Nucleus accumbens (tissue), 56 donors: ENCODE measurements around the gene PDE4D.
A peak's percentile ranks its signal among the peaks of the same experiment; 100 is the strongest.
"Not testable (repeated sequence)": the region's sequence is repeated elsewhere in the genome, so short reads cannot be mapped to it uniquely, and the experiment has no call there.

Source experiments
- DNase-seq, 56 donors: peaks; one replicate each; lab custom pipeline; 2025; lab: John Stamatoyannopoulos, UW

The PDE4D gene

GRCh38 chr5:59621477-59621876 is 272.0 kb downstream of the PDE4D start:
- no peak for DNase-seq

- DNase-seq, result no peak
Measured at GRCh38 chr5:59620535-59621212, 272.9 kb downstream of the PDE4D start.

- DNase-seq, result no peak
Measured at GRCh38 chr5:59618644-59619043, 274.9 kb downstream of the PDE4D start.

- no peak for DNase-seq
Measured at GRCh38 chr5:59617186-59617771, 276.2 kb downstream of the PDE4D start.

- no peak for DNase-seq
Measured at GRCh38 chr5:59616413-59616812, 277.1 kb downstream of the PDE4D start.

- DNase-seq, result no peak
Measured at GRCh38 chr5:59615272-59615671, 278.3 kb downstream of the PDE4D start.

GRCh38 chr5:59609501-59610265 is 283.8 kb downstream of the PDE4D start:
- DNase-seq, result no peak

GRCh38 chr5:59608745-59609144 is 284.8 kb downstream of the PDE4D start:
- DNase-seq, result no peak

GRCh38 chr5:59607138-59607765 is 286.3 kb downstream of the PDE4D start:
- DNase-seq, result peak in 1 of 56 donors; percentile 43

GRCh38 chr5:59605915-59606314 is 287.6 kb downstream of the PDE4D start:
- DNase-seq, result no peak

- no peak for DNase-seq
Measured at GRCh38 chr5:59604111-59604510, 289.4 kb downstream of the PDE4D start.

- DNase-seq, result no peak
Measured at GRCh38 chr5:59600998-59601397, 292.5 kb downstream of the PDE4D start.

GRCh38 chr5:59600153-59600552 is 293.4 kb downstream of the PDE4D start:
- no peak for DNase-seq

GRCh38 chr5:59599729-59600128 is 293.8 kb downstream of the PDE4D start:
- DNase-seq, result peak in 12 of 56 donors; percentile 1 to 47 (median 30)

- no peak for DNase-seq
Measured at GRCh38 chr5:59598547-59598874, 295.0 kb downstream of the PDE4D start.

- DNase-seq, result no peak
Measured at GRCh38 chr5:59597690-59598546, 295.6 kb downstream of the PDE4D start.

- DNase-seq, result no peak
Measured at GRCh38 chr5:59596586-59597350, 296.8 kb downstream of the PDE4D start.

- not testable (repeated sequence) for DNase-seq
Measured at GRCh38 chr5:59594118-59594517, 299.4 kb downstream of the PDE4D start.

- peak in 1 of 56 donors; percentile 18 for DNase-seq
Measured at GRCh38 chr5:59593439-59594007, 300.0 kb downstream of the PDE4D start.
